Neuronal stem cell (in vitro differentiated cells): ENCODE data around the gene RECK.
A peak's percentile ranks its signal among the peaks of the same experiment; 100 is the strongest.

ENCODE experiments used
- DNase-seq: peaks from one replicate; pipeline ENCODE4 v3.0.0-alpha.2; 2013; ENCODE audit warnings: low spot score
- H2AFZ ChIP-seq: one replicate; pipeline ENCODE4 v1.6.1; 2013; ENCODE audit warnings: mild to moderate bottlenecking, low read length, inconsistent platforms
- H2AK5ac ChIP-seq: 2 replicates; pipeline ENCODE4 v1.6.1; 2013; ENCODE audit warnings: low read depth, mild to moderate bottlenecking, inconsistent platforms, low read length, moderate library complexity, mixed read lengths
- H2BK120ac ChIP-seq: 2 replicates; pipeline ENCODE4 v1.6.1; 2013; ENCODE audit warnings: low read depth, mild to moderate bottlenecking, inconsistent platforms, low read length, moderate library complexity, mixed read lengths
- H2BK12ac ChIP-seq: one replicate; pipeline ENCODE4 v1.6.1; 2013; ENCODE audit warnings: low read length, inconsistent platforms
- H2BK15ac ChIP-seq: 2 replicates; pipeline ENCODE4 v1.6.1; 2013; ENCODE audit warnings: mild to moderate bottlenecking, low read length, inconsistent platforms, mixed read lengths
- H2BK5ac ChIP-seq: one replicate; pipeline ENCODE4 v1.6.1; 2013; ENCODE audit warnings: inconsistent platforms, mild to moderate bottlenecking, low read length, moderate library complexity
- H3K14ac ChIP-seq: one replicate; pipeline ENCODE4 v1.6.1; 2013; ENCODE audit warnings: low read length, inconsistent platforms
- H3K18ac ChIP-seq: 2 replicates; pipeline ENCODE4 v1.6.1; 2013; ENCODE audit warnings: low read length, inconsistent platforms
- H3K23ac ChIP-seq: 2 replicates; pipeline ENCODE4 v1.6.1; 2013; ENCODE audit warnings: low read depth, mild to moderate bottlenecking, mixed read lengths, low read length, inconsistent platforms; ENCODE audit not compliant: poor library complexity
- H3K27ac ChIP-seq: replicated peaks from 3 replicates; pipeline ENCODE4 v1.5.1; 2013; ENCODE audit warnings: low read length, inconsistent platforms
- H3K27me3 ChIP-seq, 3 experiments: 2 replicates each; pipeline ENCODE4 v1.6.1; 2013; ENCODE audit warnings: low read length in 3 of 3, mild to moderate bottlenecking in 2 of 3, inconsistent platforms in 1 of 3, low read depth in 1 of 3, mixed read lengths in 1 of 3, moderate library complexity in 1 of 3; ENCODE audit not compliant: control insufficient read depth in 3 of 3, insufficient read depth in 3 of 3
- H3K36me3 ChIP-seq, 2 donors: replicated peaks in 1 of 2; 2 replicates each; pipeline ENCODE4 v1.6.1; 2013; ENCODE audit warnings: low read length in 2 of 2; ENCODE audit not compliant: control insufficient read depth in 2 of 2, insufficient read depth in 2 of 2
- H3K4ac ChIP-seq: 2 replicates; pipeline ENCODE4 v1.6.1; 2013; ENCODE audit warnings: inconsistent platforms, mild to moderate bottlenecking, low read length, moderate library complexity
- H3K4me1 ChIP-seq, 2 donors: 1 replicate in 1 of 2; 2 replicates in 1 of 2; pipeline ENCODE4 v1.6.1; 2013; ENCODE audit warnings: low read length in 2 of 2, low read depth in 1 of 2; ENCODE audit not compliant: control insufficient read depth in 2 of 2, insufficient read depth in 1 of 2
- H3K4me2 ChIP-seq: one replicate; pipeline ENCODE4 v1.6.1; 2013; ENCODE audit warnings: mild to moderate bottlenecking, low read length, inconsistent platforms; ENCODE audit not compliant: insufficient read depth, poor library complexity, severe bottlenecking
- H3K4me3 ChIP-seq, 2 donors: 2 replicates each; pipeline ENCODE4 v1.5.1; 2013; ENCODE audit warnings: low read length in 2 of 2, mild to moderate bottlenecking in 2 of 2, inconsistent platforms in 1 of 2, moderate library complexity in 1 of 2
- H3K79me1 ChIP-seq: one replicate; pipeline ENCODE4 v1.6.1; 2013; ENCODE audit warnings: low read depth, mild to moderate bottlenecking, inconsistent platforms, low read length, moderate library complexity
- H3K9ac ChIP-seq: one replicate; pipeline ENCODE4 v1.6.1; 2013; ENCODE audit warnings: mild to moderate bottlenecking, low read depth, low read length, inconsistent platforms; ENCODE audit not compliant: poor library complexity
- H3K9me3 ChIP-seq, 2 donors: replicated peaks in 1 of 2; 2 replicates each; pipeline versions ENCODE3 to v1.6.1; 2013; ENCODE audit warnings: low read length in 2 of 2, mild to moderate bottlenecking in 2 of 2, inconsistent platforms in 1 of 2, low read depth in 1 of 2, mixed read lengths in 1 of 2, moderate library complexity in 1 of 2; ENCODE audit not compliant: control insufficient read depth in 2 of 2, insufficient read depth in 1 of 2
- H4K8ac ChIP-seq: one replicate; pipeline ENCODE4 v1.6.1; 2013; ENCODE audit warnings: low read depth, mild to moderate bottlenecking, inconsistent platforms, low read length, moderate library complexity
- H4K91ac ChIP-seq: one replicate; pipeline ENCODE4 v1.6.1; 2013; ENCODE audit warnings: low read length, low read depth, mild to moderate bottlenecking, inconsistent platforms; ENCODE audit not compliant: poor library complexity
- WGBS, 2 donors: extraction: QIAGEN DNeasy Blood & Tissue Kit; methylation state at CpG; one replicate each; pipeline ENCODE4 v1.1.7; 2013; ENCODE audit warnings: missing lambda C conversion rate in 2 of 2, mixed read lengths in 1 of 2; ENCODE audit not compliant: insufficient read length in 2 of 2, insufficient replicate concordance in 1 of 2; ENCODE audit errors: extremely low coverage in 2 of 2; 5-methylcytosine and 5-hydroxymethylcytosine counted together

RECK gene

DNA sequence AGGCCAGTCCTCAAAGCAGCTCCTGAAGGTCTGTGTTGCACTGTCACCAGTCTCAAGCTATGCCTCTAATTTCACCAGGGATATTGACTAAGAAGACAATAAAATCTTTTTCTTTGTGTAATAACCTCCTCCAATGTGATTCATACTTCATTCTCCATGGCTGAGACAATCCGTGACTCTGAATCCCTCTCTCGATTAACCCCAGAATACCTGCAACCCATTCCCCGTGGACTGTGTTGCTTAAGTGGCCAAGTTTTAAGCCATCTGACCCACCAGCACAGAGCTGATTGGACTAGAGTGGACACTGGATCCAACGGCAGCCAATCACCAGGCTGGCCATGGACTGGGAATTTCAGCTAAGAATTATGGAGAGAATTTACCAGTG is 127.1 kb downstream of the RECK start:
- no peak overlapping the region for H2AK5ac ChIP-seq
- H3K14ac ChIP-seq, result no peak overlapping the region
- DNase-seq, result no peak
- no peak overlapping the region for H3K9ac ChIP-seq
- H3K79me1 ChIP-seq, result no peaks in the 10 kb centered on the region
- peak overlapping the region; percentile 89 for H2AFZ ChIP-seq
- no CpG with 5 or more reads among the region's 4 CpGs for WGBS, 2 donors
- H3K4me2 ChIP-seq, result no peak overlapping the region
- H4K91ac ChIP-seq, result no peak overlapping the region
- no peaks in the 10 kb centered on the region for H3K36me3 ChIP-seq
- H2BK5ac ChIP-seq, result no peak overlapping the region
- peak overlapping the region; percentile 94 for H3K18ac ChIP-seq
- no peaks in the 10 kb centered on the region for H3K9me3 ChIP-seq
- no peak overlapping the region for H4K8ac ChIP-seq
- H3K27me3 ChIP-seq, result no peaks in the 10 kb centered on the region
- peak overlapping the region; percentile 42 for H2BK15ac ChIP-seq
- no peak overlapping the region for H2BK120ac ChIP-seq
- H2BK12ac ChIP-seq, result no peak overlapping the region
- no peak overlapping the region for H3K23ac ChIP-seq
- H3K4ac ChIP-seq, result no peak overlapping the region
- peaks cover 11 to 25% of the 10 kb centered on the region in 2 donors for H3K4me1 ChIP-seq
- peak overlapping the region; percentile 67 for H3K27ac ChIP-seq
- no peak overlapping the region for H3K4me3 ChIP-seq

DNA sequence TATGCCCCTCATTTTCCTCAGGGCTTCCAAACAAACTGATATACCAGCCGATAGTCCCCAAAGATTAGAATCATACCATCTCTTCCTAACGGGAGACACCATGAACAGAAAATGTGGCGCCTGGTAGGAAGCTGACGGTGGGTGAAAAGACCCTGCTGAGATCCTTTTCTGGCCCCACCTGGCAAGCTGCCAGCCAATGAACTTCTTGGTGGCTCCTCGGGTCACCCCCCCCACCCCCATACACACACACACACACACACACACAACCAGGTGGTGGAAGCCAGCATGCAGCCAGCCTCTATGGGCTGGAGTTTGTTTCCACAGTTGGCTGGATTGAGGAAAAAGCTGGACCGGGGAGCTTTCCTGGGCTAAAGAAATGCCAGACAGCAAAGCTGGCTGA is 127.7 kb downstream of the RECK start:
- Histone ChIP-seq H2AK5ac (no peak overlapping the region), H4K8ac (no peak overlapping the region), H3K27me3 (peaks cover 0 to 4% (median 0%) of the 10 kb centered on the region in 3 experiments), H3K4me1 (peaks cover 11 to 25% of the 10 kb centered on the region in 2 donors), H2BK15ac (no peak overlapping the region), H2BK120ac (no peak overlapping the region), H3K27ac (no peak overlapping the region), H2AFZ (no peak overlapping the region), H3K4me2 (no peak overlapping the region), H3K4ac (no peak overlapping the region), H3K79me1 (no peaks in the 10 kb centered on the region), H3K18ac (no peak overlapping the region), H3K36me3 (no peaks in the 10 kb centered on the region), H3K9me3 (no peaks in the 10 kb centered on the region), H3K23ac (no peak overlapping the region), H3K9ac (no peak overlapping the region), H4K91ac (no peak overlapping the region), H3K4me3 (no peak overlapping the region), H2BK5ac (no peak overlapping the region), H3K14ac (no peak overlapping the region), H2BK12ac (peak overlapping the region; percentile 26)
- DNase-seq, result no peak
- no CpG with 5 or more reads among the region's 6 CpGs for WGBS, 2 donors

GRCh38 chr9:36164989-36165388 is 128.3 kb downstream of the RECK start:
- H2BK5ac ChIP-seq, result no peak overlapping the region
- WGBS, 2 donors, result no CpG with 5 or more reads among the region's 3 CpGs
- H3K9me3 ChIP-seq, result no peaks in the 10 kb centered on the region
- peak overlapping the region; percentile 20 for H3K18ac ChIP-seq
- H3K27me3 ChIP-seq, result peaks cover 0 to 9% (median 0%) of the 10 kb centered on the region in 3 experiments
- H2BK120ac ChIP-seq, result no peak overlapping the region
- no peaks in the 10 kb centered on the region for H3K79me1 ChIP-seq
- no peak overlapping the region for H3K4me2 ChIP-seq
- H3K4ac ChIP-seq, result no peak overlapping the region
- H3K9ac ChIP-seq, result no peak overlapping the region
- peaks cover 11 to 25% of the 10 kb centered on the region in 2 donors for H3K4me1 ChIP-seq
- no peak for DNase-seq
- H2AFZ ChIP-seq, result no peak overlapping the region
- H3K14ac ChIP-seq, result no peak overlapping the region
- H3K27ac ChIP-seq, result no peak overlapping the region
- H3K4me3 ChIP-seq, result no peak overlapping the region
- no peak overlapping the region for H4K91ac ChIP-seq
- no peak overlapping the region for H3K23ac ChIP-seq
- no peak overlapping the region for H2AK5ac ChIP-seq
- H2BK12ac ChIP-seq, result no peak overlapping the region
- no peaks in the 10 kb centered on the region for H3K36me3 ChIP-seq
- H2BK15ac ChIP-seq, result no peak overlapping the region
- H4K8ac ChIP-seq, result no peak overlapping the region

DNA sequence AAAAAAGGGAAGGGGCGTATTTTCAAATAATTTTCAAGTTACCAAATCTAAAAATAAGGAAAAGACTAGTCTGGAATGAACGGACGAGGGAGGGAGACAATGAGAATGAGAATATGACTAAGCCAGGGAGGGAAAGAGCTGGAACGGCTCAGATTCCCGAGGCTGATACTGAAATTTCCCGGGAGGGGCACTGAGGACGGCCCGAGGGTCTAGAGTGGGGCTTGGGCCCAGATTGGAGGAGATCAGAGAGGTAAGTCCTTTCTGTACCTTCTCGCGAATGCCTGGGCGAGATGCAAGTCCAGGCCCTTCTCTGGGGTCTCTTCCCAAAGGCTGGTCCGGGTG is 129.1 kb downstream of the RECK start:
- H3K4me2 ChIP-seq, result no peak overlapping the region
- no CpG with 5 or more reads among the region's 12 CpGs for WGBS, 2 donors
- H2BK5ac ChIP-seq, result no peak overlapping the region
- H2AFZ ChIP-seq, result peak overlapping the region; percentile 89
- no peak overlapping the region for H2BK120ac ChIP-seq
- no peaks in the 10 kb centered on the region for H3K79me1 ChIP-seq
- no peak overlapping the region for H3K4me3 ChIP-seq
- H2BK15ac ChIP-seq, result peak overlapping the region; percentile 24
- H3K4ac ChIP-seq, result no peak overlapping the region
- no peak for DNase-seq
- no peaks in the 10 kb centered on the region for H3K36me3 ChIP-seq
- no peak overlapping the region for H2AK5ac ChIP-seq
- H4K91ac ChIP-seq, result no peak overlapping the region
- H2BK12ac ChIP-seq, result no peak overlapping the region
- no peak overlapping the region for H3K27ac ChIP-seq
- H3K23ac ChIP-seq, result no peak overlapping the region
- H4K8ac ChIP-seq, result no peak overlapping the region
- H3K18ac ChIP-seq, result no peak overlapping the region
- no peak overlapping the region for H3K9ac ChIP-seq
- peaks cover 0 to 17% (median 0%) of the 10 kb centered on the region in 3 experiments for H3K27me3 ChIP-seq
- peaks cover 11 to 25% of the 10 kb centered on the region in 2 donors for H3K4me1 ChIP-seq
- H3K9me3 ChIP-seq, result no peaks in the 10 kb centered on the region
- no peak overlapping the region for H3K14ac ChIP-seq
